ENCODE data around the gene TOX3. TPM values are rescaled to one million over a fixed set of nuclear protein-coding genes. Genes with fewer than 3 reads are reported as not detected.

Gene TOX3
- total RNA-seq, 1 donor from 2014 or later: not detected

DNA sequence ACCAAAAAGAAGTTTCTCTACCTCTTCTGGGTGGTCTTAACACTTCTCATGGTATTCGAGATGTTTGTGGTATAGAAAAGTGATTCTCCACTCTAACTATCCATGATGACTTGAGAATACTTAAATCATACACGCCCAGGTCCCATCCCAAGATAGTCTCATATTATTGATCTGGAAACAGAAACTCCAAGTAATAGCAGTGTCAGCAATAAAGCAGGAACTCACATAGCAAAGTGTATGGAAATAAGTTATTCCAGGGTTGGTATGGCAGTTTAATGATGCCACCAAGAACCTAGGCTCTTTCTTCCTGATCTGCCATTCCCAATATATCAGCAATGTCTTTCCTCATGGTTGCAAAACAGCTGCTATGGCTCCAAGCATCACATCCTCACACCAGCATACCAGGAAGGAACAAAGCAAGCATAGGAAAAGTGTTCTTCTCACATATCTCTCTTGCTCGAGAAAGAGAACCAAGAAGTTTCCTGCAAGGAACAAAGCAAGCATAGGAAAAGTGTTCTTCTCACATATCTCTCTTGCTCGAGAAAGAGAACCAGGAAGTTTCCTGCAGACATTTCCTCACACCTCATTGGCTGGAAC, 23.6 kb upstream of the TOX3 start:
- intact Hi-C loops (cut with micrococcal nuclease): no loop called here
- Mint-ChIP-seq H3K27ac (no peak overlapping the region), H3K4me1 (no peaks in the 10 kb centered on the region), H3K9me3 (peaks cover 4% of the 10 kb centered on the region), H3K36me3 (ENCODE audit: low read depth) (no peaks in the 10 kb centered on the region), H3K4me3 (no peak overlapping the region), H3K27me3 (no peaks in the 10 kb centered on the region)
- no peak for DNase-seq
- TF ChIP-seq, protein P1, sequence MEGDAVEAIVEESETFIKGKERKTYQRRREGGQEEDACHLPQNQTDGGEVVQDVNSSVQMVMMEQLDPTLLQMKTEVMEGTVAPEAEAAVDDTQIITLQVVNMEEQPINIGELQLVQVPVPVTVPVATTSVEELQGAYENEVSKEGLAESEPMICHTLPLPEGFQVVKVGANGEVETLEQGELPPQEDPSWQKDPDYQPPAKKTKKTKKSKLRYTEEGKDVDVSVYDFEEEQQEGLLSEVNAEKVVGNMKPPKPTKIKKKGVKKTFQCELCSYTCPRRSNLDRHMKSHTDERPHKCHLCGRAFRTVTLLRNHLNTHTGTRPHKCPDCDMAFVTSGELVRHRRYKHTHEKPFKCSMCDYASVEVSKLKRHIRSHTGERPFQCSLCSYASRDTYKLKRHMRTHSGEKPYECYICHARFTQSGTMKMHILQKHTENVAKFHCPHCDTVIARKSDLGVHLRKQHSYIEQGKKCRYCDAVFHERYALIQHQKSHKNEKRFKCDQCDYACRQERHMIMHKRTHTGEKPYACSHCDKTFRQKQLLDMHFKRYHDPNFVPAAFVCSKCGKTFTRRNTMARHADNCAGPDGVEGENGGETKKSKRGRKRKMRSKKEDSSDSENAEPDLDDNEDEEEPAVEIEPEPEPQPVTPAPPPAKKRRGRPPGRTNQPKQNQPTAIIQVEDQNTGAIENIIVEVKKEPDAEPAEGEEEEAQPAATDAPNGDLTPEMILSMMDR (IDR thresholded peaks at IDR 0.05): no peak
- ChIA-PET POLR2A (no interaction called here), CTCF (no interaction called here)
- ATAC-seq (ENCODE audit: low read depth): no peak

DNA sequence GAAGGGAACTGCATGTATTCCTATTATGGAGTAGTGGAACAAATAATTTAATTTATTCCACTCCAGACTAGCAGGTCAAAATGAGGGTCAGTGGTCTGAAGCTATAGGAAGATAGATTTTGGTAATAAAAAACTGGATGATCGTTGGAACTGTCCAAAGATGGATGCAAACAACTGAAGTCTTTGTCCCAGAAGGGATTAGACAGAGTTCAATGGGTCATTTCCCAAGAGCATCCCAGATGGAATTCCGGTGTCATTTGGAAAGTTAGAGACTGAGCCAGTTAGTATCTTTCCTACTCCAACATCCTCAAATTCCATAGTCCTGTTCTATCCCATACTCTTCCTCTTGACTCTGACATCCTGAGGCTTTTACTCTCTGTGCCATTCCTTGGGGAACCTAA, 22.8 kb upstream of the TOX3 start:
- ChIA-PET POLR2A (no interaction called here), CTCF (no interaction called here)
- peaks cover 4% of the 10 kb centered on the region for H3K9me3 Mint-ChIP-seq
- no peaks in the 10 kb centered on the region for H3K4me1 Mint-ChIP-seq
- no peak for DNase-seq
- intact Hi-C loops (cut with micrococcal nuclease): no loop called here
- H3K27ac Mint-ChIP-seq: no peak overlapping the region
- H3K36me3 Mint-ChIP-seq (ENCODE audit: low read depth): no peaks in the 10 kb centered on the region
- H3K4me3 Mint-ChIP-seq: no peak overlapping the region
- no peaks in the 10 kb centered on the region for H3K27me3 Mint-ChIP-seq
- no peak for ATAC-seq (ENCODE audit: low read depth)
- TF ChIP-seq, protein P1 (IDR thresholded peaks at IDR 0.05): no peak

DNA sequence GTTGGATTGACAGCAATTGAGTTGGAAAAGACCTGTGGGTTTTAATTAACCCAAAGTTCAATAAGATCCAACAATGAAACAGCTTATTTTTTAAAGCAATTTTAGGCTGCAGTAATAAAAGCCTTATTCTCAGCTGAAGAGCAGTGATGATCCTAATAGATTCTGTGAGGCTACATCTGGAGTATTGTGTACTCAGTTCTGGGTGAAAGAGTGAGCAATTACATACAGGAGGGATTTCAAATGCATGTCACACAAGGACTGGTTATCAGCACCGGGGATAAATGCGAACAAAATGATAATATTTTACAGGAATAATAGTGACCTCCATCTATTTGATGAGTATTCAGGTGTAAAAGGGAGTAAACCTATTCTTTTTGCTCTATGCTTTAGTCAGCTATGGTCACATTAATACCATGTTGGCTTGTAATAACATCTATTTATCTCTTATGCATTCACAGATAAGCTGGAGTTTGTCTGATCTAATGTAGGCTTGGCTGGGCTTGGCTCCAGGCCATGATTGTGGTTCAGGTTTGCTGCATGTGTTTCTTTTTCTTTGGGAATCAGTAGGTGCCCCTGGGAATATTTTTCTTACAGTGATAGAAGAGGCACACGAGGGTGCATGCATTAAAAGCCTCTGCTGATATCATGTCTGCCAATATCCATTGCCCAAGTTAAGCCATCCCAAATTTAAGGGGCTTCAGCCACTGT, 22.2 kb upstream of the TOX3 start:
- Mint-ChIP-seq H3K27ac (no peak overlapping the region), H3K27me3 (no peaks in the 10 kb centered on the region), H3K4me3 (no peak overlapping the region), H3K9me3 (peaks cover 4% of the 10 kb centered on the region), H3K36me3 (ENCODE audit: low read depth) (no peaks in the 10 kb centered on the region), H3K4me1 (no peaks in the 10 kb centered on the region)
- intact Hi-C loops (cut with micrococcal nuclease): no loop called here
- CTCF ChIA-PET: no interaction called here
- DNase-seq (no peak), ATAC-seq (ENCODE audit: low read depth) (no peak)
- POLR2A ChIA-PET: no interaction called here
- TF ChIP-seq, protein P1 (IDR thresholded peaks at IDR 0.05): no peak

DNA sequence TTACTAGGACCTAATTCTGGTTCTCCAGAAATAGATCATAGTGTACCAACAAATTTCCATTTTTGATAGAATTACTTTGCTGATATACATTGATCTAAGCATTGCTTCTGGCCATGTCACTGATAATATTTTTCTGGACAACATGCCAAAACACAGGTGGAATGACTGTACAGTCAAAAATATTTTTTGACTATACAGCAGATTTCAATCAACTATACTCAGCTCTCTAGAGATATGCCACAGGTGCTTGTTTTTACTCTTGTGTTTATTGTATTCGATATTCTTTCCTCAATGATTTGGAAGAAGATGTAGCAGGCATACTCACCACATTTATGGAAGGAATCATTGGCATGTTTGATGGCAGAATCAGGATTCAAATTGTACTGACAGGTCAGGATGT, 21.6 kb upstream of the TOX3 start:
- H3K9me3 Mint-ChIP-seq: peaks cover 4% of the 10 kb centered on the region
- no peak overlapping the region for H3K4me3 Mint-ChIP-seq
- DNase-seq (no peak), ATAC-seq (ENCODE audit: low read depth) (no peak)
- H3K36me3 Mint-ChIP-seq (ENCODE audit: low read depth): no peaks in the 10 kb centered on the region
- no peaks in the 10 kb centered on the region for H3K27me3 Mint-ChIP-seq
- intact Hi-C loops (cut with micrococcal nuclease): no loop called here
- TF ChIP-seq, protein P1 (IDR thresholded peaks at IDR 0.05): no peak
- ChIA-PET POLR2A (no interaction called here), CTCF (no interaction called here)
- no peak overlapping the region for H3K27ac Mint-ChIP-seq
- no peaks in the 10 kb centered on the region for H3K4me1 Mint-ChIP-seq

DNA sequence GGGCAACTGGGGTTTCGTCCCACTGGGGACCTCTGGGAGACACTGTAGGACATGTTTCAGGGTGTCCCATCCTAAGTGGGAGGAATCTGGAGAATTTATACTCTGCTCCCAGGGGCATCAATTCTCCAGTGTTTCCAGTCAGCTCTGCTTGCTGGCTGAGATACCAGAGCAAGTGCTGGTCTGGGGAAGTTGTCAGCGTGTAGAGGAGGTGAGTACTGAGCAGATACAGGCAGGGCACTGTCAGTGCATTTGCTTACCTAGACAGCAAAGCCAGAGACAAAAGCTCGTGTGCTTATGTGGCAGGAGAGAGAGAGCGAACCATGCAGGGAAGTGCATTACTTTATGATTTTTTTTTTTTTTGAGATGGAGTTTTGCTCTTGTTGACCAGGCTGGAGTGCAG, 20.2 kb upstream of the TOX3 start:
- CTCF ChIA-PET: no interaction called here
- no peak for ATAC-seq (ENCODE audit: low read depth)
- no peak overlapping the region for H3K27ac Mint-ChIP-seq
- no peaks in the 10 kb centered on the region for H3K36me3 Mint-ChIP-seq (ENCODE audit: low read depth)
- no peaks in the 10 kb centered on the region for H3K27me3 Mint-ChIP-seq
- H3K4me3 Mint-ChIP-seq: no peak overlapping the region
- H3K9me3 Mint-ChIP-seq: peaks cover 4% of the 10 kb centered on the region
- no peaks in the 10 kb centered on the region for H3K4me1 Mint-ChIP-seq
- POLR2A ChIA-PET: no interaction called here
- intact Hi-C loops (cut with micrococcal nuclease): no loop called here
- TF ChIP-seq, protein P1 (IDR thresholded peaks at IDR 0.05): no peak
- no peak for DNase-seq
